HepG2 (cell line): ENCODE results near the gene COPZ2. TPM values are rescaled to one million over a fixed set of nuclear protein-coding genes. Genes with fewer than 3 reads are reported as not detected.
A peak's percentile ranks its signal among the peaks of the same experiment; 100 is the strongest.

Source experiments
- ATAC-seq: fragments of 200-7000 bp; cut with Tn5 transposase; 3 replicates; pipeline ENCODE4 v1.9.1; 2020; ENCODE audit warnings: mild to moderate bottlenecking, moderate library complexity
- BruUV-seq: library from RNA; stranded (reverse); fragments of 400-500 nt; replicated peaks from 2 replicates; lab custom pipeline; 2021; lab: Mats Ljungman, UMichigan
- CTCF ChIA-PET: fragments of 300-600 bp; formaldehyde crosslinking; extraction: SDS; loops from one replicate; lab custom pipeline; 2021; ENCODE audit warnings: low total read pairs, inconsistent platforms, low intra/inter-chr PET ratio; lab: Yijun Ruan, JAX
- POLR2A ChIA-PET: fragments of 350-600 bp; sonication (Branson Sonifier 250); formaldehyde crosslinking; loops from one replicate; lab custom pipeline; 2020; ENCODE audit warnings: antibody characterized with exemption, inconsistent platforms; lab: Yijun Ruan, JAX
- DNase-seq: peaks from one replicate; pipeline ENCODE4 v3.0.0-alpha.2; 2015; ENCODE audit warnings: low spot score
- FAIRE-seq: peaks from 3 replicates; lab custom pipeline; 2011; peaks lifted over from hg19 to GRCh38; lab: Jason Lieb, UNC
- H2AFZ ChIP-seq: one replicate; pipeline ENCODE4 v1.6.1; 2011; ENCODE audit warnings: low read length, inconsistent platforms
- H3K27ac ChIP-seq: fragments of 300-600 bp; 3 replicates; pipeline ENCODE4 v1.8.0; 2011; ENCODE audit warnings: mixed run types, mild to moderate bottlenecking, mixed read lengths, low read length, inconsistent platforms; ENCODE audit not compliant: insufficient read depth; ENCODE audit errors: extremely low read length
- H3K27me3 ChIP-seq, 2 experiments: fragments of 200-600 bp in 1 of 2; 2 replicates in 1 of 2; 3 replicates in 1 of 2; pipeline versions ENCODE4 v1.6.0 to v1.8.0; 2011; ENCODE audit warnings: low read length in 2 of 2, mild to moderate bottlenecking in 2 of 2, moderate library complexity in 2 of 2, inconsistent platforms in 1 of 2; ENCODE audit not compliant: insufficient read depth in 2 of 2, control insufficient read depth in 1 of 2
- H3K36me3 ChIP-seq, 2 experiments: fragments of 200-600 bp in 1 of 2; replicated peaks in 1 of 2; 2 replicates in 1 of 2; 3 replicates in 1 of 2; pipeline versions ENCODE4 v1.5.1 to v1.8.0; 2011; ENCODE audit warnings: low read length in 2 of 2, inconsistent platforms in 1 of 2; ENCODE audit not compliant: insufficient read depth in 2 of 2, control insufficient read depth in 1 of 2
- H3K4me1 ChIP-seq: 2 replicates; pipeline ENCODE4 v1.5.1; 2012; ENCODE audit warnings: low read length, inconsistent platforms; ENCODE audit not compliant: insufficient read depth
- H3K4me2 ChIP-seq: 2 replicates; pipeline ENCODE4 v1.6.0; 2011; ENCODE audit warnings: low read depth, low read length, inconsistent platforms
- H3K4me3 ChIP-seq, 3 experiments: fragments of 200-600 bp in 1 of 3; sonication (generic), shearing (Covaris generic) in 1 of 3; replicated peaks in 1 of 3; 2 replicates each; pipeline ENCODE4 v1.5.1; 2011 to 2016; ENCODE audit warnings: low read length in 3 of 3, inconsistent platforms in 2 of 3, low read depth in 2 of 3, mild to moderate bottlenecking in 2 of 3, control low read depth in 1 of 3, mixed read lengths in 1 of 3; ENCODE audit not compliant: insufficient read depth in 1 of 3
- H3K79me2 ChIP-seq: one replicate; pipeline ENCODE4 v1.6.1; 2011; ENCODE audit warnings: low read length, inconsistent platforms; ENCODE audit not compliant: insufficient read depth
- H3K9ac ChIP-seq: 2 replicates; pipeline ENCODE4 v1.6.0; 2011; ENCODE audit warnings: mild to moderate bottlenecking, low read depth, low read length, inconsistent platforms; ENCODE audit not compliant: insufficient read depth
- H3K9me3 ChIP-seq: 2 replicates; pipeline ENCODE4 v1.5.1; 2012; ENCODE audit warnings: mild to moderate bottlenecking, low read length
- H4K20me1 ChIP-seq: 2 replicates; pipeline ENCODE4 v1.6.0; 2011; ENCODE audit warnings: inconsistent platforms, mild to moderate bottlenecking, low read length, moderate library complexity; ENCODE audit not compliant: insufficient read depth
- CCAR2 ChIP-seq: fragments of 200-400 bp; formaldehyde crosslinking; optimal IDR thresholded peaks from 2 replicates; pipeline ENCODE3; 2018; ENCODE audit warnings: low read depth, mild to moderate bottlenecking, low read length, moderate library complexity
- CREB1 ChIP-seq, 2 experiments: fragments of 450-650 bp in 1 of 2; IDR thresholded peaks; 2 replicates each; pipeline ENCODE4 v1.6.1; 2016 to 2017; ENCODE audit warnings: control low read depth in 1 of 2, mild to moderate bottlenecking in 1 of 2, missing compliant biosample characterization in 1 of 2, missing genetic modification characterization in 1 of 2
- NKX3-1 ChIP-seq: sonication (generic); formaldehyde crosslinking; IDR thresholded peaks from 2 replicates; pipeline ENCODE4 v1.5.0; 2020; ENCODE audit warnings: missing genetic modification reagents
- NRL ChIP-seq: sonication (generic); formaldehyde crosslinking; IDR thresholded peaks from 2 replicates; pipeline ENCODE4 v1.5.0; 2020; ENCODE audit warnings: missing genetic modification reagents, mild to moderate bottlenecking, moderate library complexity, borderline replicate concordance
- REPIN1 ChIP-seq: sonication (generic); formaldehyde crosslinking; IDR thresholded peaks from 2 replicates; pipeline ENCODE4 v1.8.0; 2022; ENCODE audit warnings: missing genetic modification reagents, low read depth, mild to moderate bottlenecking, borderline replicate concordance
- THYN1 ChIP-seq: sonication (generic); formaldehyde crosslinking; IDR thresholded peaks from 2 replicates; pipeline ENCODE4 v1.8.1; 2023; ENCODE audit warnings: low read depth, mild to moderate bottlenecking, moderate library complexity, missing genetic modification reagents, borderline replicate concordance
- YY1 ChIP-seq: IDR thresholded peaks from 2 replicates; pipeline ENCODE4 v1.6.1; 2011; ENCODE audit warnings: low read length, low read depth, moderate library complexity, mild to moderate bottlenecking; ENCODE audit not compliant: insufficient read depth, insufficient replicate concordance
- ZBTB25 ChIP-seq: IDR thresholded peaks from 2 replicates; pipeline ENCODE4 v1.6.1; 2018; ENCODE audit warnings: missing genetic modification reagents
- ZNF33A ChIP-seq: sonication (generic); formaldehyde crosslinking; IDR thresholded peaks from 2 replicates; pipeline ENCODE4 v1.5.1; 2020; ENCODE audit warnings: missing genetic modification reagents, mild to moderate bottlenecking, moderate library complexity, borderline replicate concordance
- ZNF609 ChIP-seq: sonication (generic); formaldehyde crosslinking; IDR thresholded peaks from 2 replicates; pipeline ENCODE4 v1.4.0; 2020; ENCODE audit warnings: mild to moderate bottlenecking, missing genetic modification reagents, borderline replicate concordance
- ZNF646 ChIP-seq: sonication (generic); formaldehyde crosslinking; IDR thresholded peaks from 2 replicates; pipeline ENCODE4 v1.9.0; 2021; ENCODE audit warnings: mild to moderate bottlenecking, missing genetic modification reagents
- WGBS: methylation state at CpG from one replicate; pipeline ENCODE4 v1.1.6; 2017; ENCODE audit warnings: low lambda C conversion rate; 5-methylcytosine and 5-hydroxymethylcytosine counted together
- in situ Hi-C: cut with HindIII; loops from 2 replicates; pipeline ENCODE4 v1.10.0; 2017; ENCODE audit warnings: low pct_unique_long_range_greater_than_20kb; ENCODE audit not compliant: extremely low pct_ligation_motif_present
- intact Hi-C: fragments of 100-400 bp; cut with micrococcal nuclease; formaldehyde crosslinking; loops from one replicate; pipeline ENCODE4 v1.10.0; 2022; ENCODE audit not compliant: unreplicated experiment
- polyA plus RNA-seq, 8 experiments: library from polyadenylated mRNA; depleted of rRNA in 3 of 8; stranded (reverse) in 7 of 8; unstranded in 1 of 8; fragments of >200 nt; fragmentation: Illumina TruSeq in 4 of 8; extraction: Trizol in 4 of 8; gene quantifications; 2 replicates each; pipeline versions ENCODE4 v1.2.1 to v1.2.3, GENCODE V29; 2011 to 2016; ENCODE audit warnings: low read depth in 4 of 8, missing spikeins in 1 of 8, mixed read lengths in 1 of 8; ENCODE audit not compliant: insufficient read depth in 1 of 8
- total RNA-seq, 5 experiments: library from RNA; depleted of rRNA; stranded (reverse); fragments of >200 nt; fragmentation: Illumina TruSeq; extraction: Trizol; gene quantifications; 2 replicates each; pipeline ENCODE4 v1.2.3, GENCODE V29; 2016; ENCODE audit warnings: low read depth in 1 of 5

The COPZ2 gene
- total and polyA plus RNA-seq, 2 of the 13 experiments (the other 11 are each of a cell fraction or from before 2014, with no cell fraction given), result 0.61 to 1.5 TPM

GRCh38 chr17:48002916-48003416 lies 34.6 kb downstream of the COPZ2 start:
- Histone ChIP-seq H3K79me2 (no peaks in the 10 kb centered on the region), H3K27ac (no peak overlapping the region), H3K9me3 (no peaks in the 10 kb centered on the region), H3K36me3 (no peaks in the 10 kb centered on the region), H3K4me3 (no peak overlapping the region), H3K27me3 (peaks cover 2 to 32% of the 10 kb centered on the region in 2 experiments; a peak in 4 of 5 replicates), H2AFZ (no peak overlapping the region), H3K4me2 (0 out of 2 replicates have a peak overlapping the region, but pooled peaks have one; percentile 1), H4K20me1 (no peaks in the 10 kb centered on the region), H3K9ac (no peak overlapping the region), H3K4me1 (peaks cover 13% of the 10 kb centered on the region)
- no peak for DNase-seq
- CTCF ChIA-PET, result no interaction called here
- no peak for ATAC-seq
- 74% methylated on average over 7 of the region's 7 CpGs for WGBS
- no TSS peak for BruUV-seq
- POLR2A ChIA-PET, result interaction anchor here (1.0 kb wide), 1 partner anchor 45 kb away, joined by 3 read pairs; the partner anchor contains the start of gene NFE2L1
- no peak for FAIRE-seq
- in situ Hi-C loops (no loop called here), intact Hi-C loops (no loop called here)
- no peak for TF ChIP-seq NRL (CRISPR knock-in tag)
- TF ChIP-seq THYN1 (CRISPR knock-in tag), result no peak
- TF ChIP-seq REPIN1 (CRISPR knock-in tag), result no peak
- TF ChIP-seq YY1, result no peak
- no peak for TF ChIP-seq CCAR2
- TF ChIP-seq ZNF646 (CRISPR knock-in tag), result no peak
- TF ChIP-seq NKX3-1 (CRISPR knock-in tag), result no peak
- no peak for TF ChIP-seq ZNF33A
- TF ChIP-seq ZBTB25 (CRISPR knock-in tag), result no peak
- no peak for TF ChIP-seq CREB1 (IDR thresholded peaks at IDR 0.05)
- no peak for TF ChIP-seq CREB1 (CRISPR knock-in tag; IDR thresholded peaks at IDR 0.05)
- TF ChIP-seq ZNF609, result no peak
